HAP-1 (cell line): Measurements from ENCODE around the gene ATP1A3.

ENCODE experiments used
- DNase-seq, 2 experiments: peaks; one replicate each; pipeline ENCODE4 v3.0.0-alpha.2; 2016 to 2020; ENCODE audit warnings: low spot score in 2 of 2
- H3K27me3 ChIP-seq: fragments of 250-450 bp; sonication (Bioruptor Pico); 2 replicates; pipeline ENCODE4 v1.5.1; 2020; ENCODE audit warnings: low read depth, mild to moderate bottlenecking, moderate library complexity
- H3K36me3 ChIP-seq: fragments of 250-450 bp; sonication (Bioruptor Pico); replicated peaks from 2 replicates; pipeline ENCODE4 v1.5.1; 2020; ENCODE audit warnings: mild to moderate bottlenecking
- H3K4me1 ChIP-seq: fragments of 250-450 bp; sonication (Bioruptor Pico); 2 replicates; pipeline ENCODE4 v1.5.1; 2020; ENCODE audit warnings: mild to moderate bottlenecking
- H3K4me3 ChIP-seq: fragments of 250-450 bp; sonication (Bioruptor Pico); 2 replicates; pipeline ENCODE4 v1.5.1; 2020; ENCODE audit warnings: mild to moderate bottlenecking, moderate library complexity
- H3K9me3 ChIP-seq: fragments of 250-450 bp; sonication (Bioruptor Pico); 2 replicates; pipeline ENCODE4 v1.5.1; 2020; ENCODE audit warnings: mild to moderate bottlenecking, moderate library complexity
- in situ Hi-C: fragments of 300-500 bp; cut with MboI; formaldehyde crosslinking; loops from 3 replicates; pipeline ENCODE4 v1.14.3; 2020; ENCODE audit warnings: low sequenced_read_pairs, inconsistent platforms, mixed read lengths

ATP1A3 gene

DNA sequence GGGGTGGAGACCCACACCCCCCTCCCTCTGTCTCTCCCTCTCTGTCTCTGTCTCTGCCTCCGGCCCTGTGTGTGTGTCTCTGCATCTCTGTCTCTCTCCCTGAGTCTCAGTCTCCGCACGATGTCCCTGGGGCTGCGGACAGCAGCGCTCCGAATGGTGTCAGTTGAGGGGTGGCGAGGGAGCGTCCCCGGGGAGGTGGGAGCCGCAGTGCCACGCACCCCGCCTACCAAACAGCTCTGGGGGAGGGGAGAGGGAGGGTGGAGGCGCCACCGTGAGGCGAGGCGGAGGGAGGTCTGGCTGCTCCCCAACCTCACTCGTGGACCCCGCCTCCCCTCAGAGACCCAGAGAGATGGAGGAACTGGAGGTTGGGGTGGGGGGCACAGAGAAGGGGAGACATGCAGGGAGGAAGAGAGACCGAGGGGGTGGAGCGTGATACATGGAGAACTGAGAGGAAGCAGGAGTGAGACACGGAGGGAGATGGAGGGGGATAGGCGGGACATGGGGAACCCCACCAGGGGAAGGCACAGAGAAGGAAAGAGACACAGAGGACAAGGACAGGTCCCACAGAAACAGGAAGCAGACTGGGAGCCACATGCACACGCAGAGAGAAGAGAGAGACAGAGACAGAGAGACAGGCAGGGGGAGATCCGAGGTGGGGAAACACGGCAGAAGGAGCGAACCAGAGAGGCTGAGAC lies 73.0 kb downstream of the ATP1A3 start:
- no peak for DNase-seq
- Histone ChIP-seq H3K4me3 (no peak overlapping the region), H3K27me3 (peaks cover 14% of the 10 kb centered on the region), H3K9me3 (no peaks in the 10 kb centered on the region), H3K36me3 (no peaks in the 10 kb centered on the region), H3K4me1 (no peaks in the 10 kb centered on the region)
- in situ Hi-C loops, result no loop called here

DNA sequence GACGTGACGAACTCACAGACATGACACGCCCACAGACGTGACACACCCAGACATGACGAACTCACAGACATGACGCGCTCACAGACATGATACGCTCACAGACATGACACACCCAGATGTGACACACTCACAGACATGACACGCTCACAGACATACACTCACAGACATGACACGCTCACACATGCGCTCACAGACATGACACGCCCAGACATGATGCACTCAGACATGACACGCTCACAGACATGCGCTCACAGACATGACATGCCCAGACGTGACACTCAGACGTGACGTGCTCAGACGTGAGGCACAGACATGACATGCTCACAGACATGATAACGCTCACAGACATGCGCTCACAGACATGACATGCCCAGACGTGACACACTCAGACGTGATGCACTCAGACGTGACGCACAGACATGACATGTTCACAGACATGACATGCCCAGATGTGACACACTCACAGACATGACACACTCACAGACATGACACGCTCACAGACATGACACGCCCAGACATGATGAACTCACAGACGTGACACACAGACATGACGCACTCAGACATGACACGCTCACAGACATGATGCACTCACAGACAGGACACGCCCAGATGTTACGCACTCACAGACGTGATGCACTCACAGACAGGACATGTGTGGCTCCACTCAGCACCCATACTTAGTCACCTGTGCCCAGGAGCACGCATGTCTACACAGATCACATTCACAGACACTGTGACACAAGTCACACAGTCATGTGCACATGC lies 73.9 kb downstream of the ATP1A3 start:
- no peak for DNase-seq
- Histone ChIP-seq H3K4me1 (no peaks in the 10 kb centered on the region), H3K36me3 (no peaks in the 10 kb centered on the region), H3K4me3 (no peak overlapping the region), H3K27me3 (peaks cover 23% of the 10 kb centered on the region), H3K9me3 (no peaks in the 10 kb centered on the region)
- in situ Hi-C loops, result no loop called here

DNA sequence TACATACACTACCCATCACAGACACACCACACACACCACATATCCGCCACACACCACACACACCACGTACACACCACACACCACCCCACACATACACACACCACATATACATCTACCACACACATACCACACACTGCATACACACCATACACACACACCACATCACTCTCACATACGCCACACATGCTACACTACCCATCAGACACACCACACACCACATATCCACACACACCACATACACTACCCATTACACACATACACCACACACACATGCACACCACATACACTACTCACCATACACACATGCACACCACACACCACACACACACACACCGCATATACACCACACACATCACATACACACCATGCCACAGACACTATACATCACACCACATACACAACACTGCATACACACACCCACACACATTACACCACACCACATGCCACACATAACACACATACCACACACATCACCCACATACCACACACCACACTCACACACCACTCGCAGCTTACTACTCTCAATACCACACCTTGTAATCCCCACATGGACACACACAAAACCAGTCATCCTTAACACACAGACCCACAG lies 75.3 kb downstream of the ATP1A3 start:
- no peak for DNase-seq
- no peak overlapping the region for H3K4me3 ChIP-seq
- in situ Hi-C loops, result no loop called here
- no peaks in the 10 kb centered on the region for H3K4me1 ChIP-seq
- no peaks in the 10 kb centered on the region for H3K9me3 ChIP-seq
- H3K36me3 ChIP-seq, result no peaks in the 10 kb centered on the region
- peaks cover 31% of the 10 kb centered on the region for H3K27me3 ChIP-seq

DNA sequence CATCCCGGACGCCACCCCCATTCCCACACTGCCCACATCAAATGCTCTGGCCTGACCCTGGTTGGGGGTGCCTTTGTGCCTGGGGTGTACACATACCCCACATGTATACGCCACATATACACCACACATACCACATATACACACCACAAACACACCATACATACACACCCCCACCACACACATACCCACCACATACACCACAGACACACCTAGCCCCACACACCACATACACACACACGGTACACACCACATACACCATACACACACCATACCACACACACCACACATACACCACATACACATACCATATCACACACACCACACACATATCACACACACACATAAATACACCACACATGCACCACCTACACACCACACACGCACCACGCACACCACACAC lies 75.9 kb downstream of the ATP1A3 start:
- Histone ChIP-seq H3K9me3 (no peaks in the 10 kb centered on the region), H3K36me3 (no peaks in the 10 kb centered on the region), H3K4me3 (no peak overlapping the region), H3K4me1 (no peaks in the 10 kb centered on the region), H3K27me3 (peaks cover 36% of the 10 kb centered on the region)
- no peak for DNase-seq
- in situ Hi-C loops, result no loop called here

DNA sequence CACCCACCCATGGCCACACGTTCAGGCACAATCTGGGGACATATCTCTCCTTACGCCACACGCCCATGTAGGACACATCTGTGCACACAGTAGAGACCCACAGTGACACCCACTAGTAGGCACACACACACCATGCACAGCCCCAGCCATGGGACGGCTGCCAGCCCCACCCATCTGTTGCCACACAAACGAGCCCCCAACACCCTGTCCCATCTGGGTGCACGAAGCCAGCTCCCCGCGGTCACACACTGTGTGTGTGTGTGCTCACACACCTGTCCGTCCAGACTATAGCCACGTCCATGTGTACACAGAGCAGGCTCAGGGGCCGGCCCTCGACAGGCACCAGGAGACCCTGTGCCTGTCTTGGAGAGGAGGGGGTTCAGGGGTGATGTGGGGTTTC lies 76.4 kb downstream of the ATP1A3 start:
- H3K9me3 ChIP-seq, result no peaks in the 10 kb centered on the region
- DNase-seq, result no peak
- H3K36me3 ChIP-seq, result no peaks in the 10 kb centered on the region
- no peak overlapping the region for H3K4me3 ChIP-seq
- in situ Hi-C loops, result no loop called here
- H3K4me1 ChIP-seq, result no peaks in the 10 kb centered on the region
- H3K27me3 ChIP-seq, result peaks cover 40% of the 10 kb centered on the region
